ENCODE data around the gene TMEM178A.
"Not testable (repeated sequence)": the region's sequence is repeated elsewhere in the genome, so short reads cannot be mapped to it uniquely, and the experiment has no call there.

TMEM178A gene
- total RNA-seq = 0 to 0.23 (median 0) reads per million in 4 donors

- no peak for DNase-seq
These were observed at the start of gene TMEM178A for GRCh38 chr2:39665811-39666490. TMEM178A (plus strand) TSS chr2:39665917; CDS start chr2:39665975, 58 bp downstream.

GRCh38 chr2:39618236-39618635 is 47.5 kb upstream of the TMEM178A start:
- no peak for DNase-seq

DNA sequence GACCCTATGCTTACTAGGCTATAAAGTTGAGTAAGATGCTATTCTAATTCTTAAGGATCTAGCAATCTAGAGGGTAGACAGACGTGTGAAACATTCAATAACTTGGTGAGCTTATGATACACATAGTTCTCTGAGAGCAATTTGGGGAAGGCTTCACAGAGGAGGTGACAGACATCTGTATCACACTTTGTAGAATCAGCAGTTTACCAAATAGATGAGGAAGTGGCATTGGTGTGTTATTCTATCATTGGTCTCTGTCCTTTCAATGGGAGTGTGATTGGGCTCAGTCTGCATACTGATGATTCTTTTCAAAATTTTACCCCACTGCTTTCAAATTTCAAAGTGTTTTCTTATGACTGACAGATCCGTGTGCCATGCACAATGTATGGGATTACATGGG is 47.0 kb upstream of the TMEM178A start:
- no peak for DNase-seq

DNA sequence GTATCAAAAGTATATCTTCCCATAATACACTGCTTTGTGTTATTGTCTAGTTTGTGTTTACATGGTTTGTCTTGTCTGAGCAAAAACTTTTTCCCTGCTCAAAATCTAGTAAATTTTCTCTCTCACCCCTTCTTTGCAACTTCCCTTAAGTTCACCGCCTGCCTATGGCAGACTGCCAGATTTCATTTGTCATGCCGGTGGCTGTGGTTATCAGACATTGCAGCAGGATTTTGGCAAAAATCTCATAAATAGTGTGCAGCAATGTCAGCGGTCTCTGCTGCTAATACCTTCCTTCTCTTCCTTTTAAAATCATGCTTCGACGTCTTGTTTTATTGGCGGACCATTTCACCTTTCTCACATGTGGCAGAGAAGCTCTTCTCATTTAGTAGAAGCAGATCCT is 45.6 kb upstream of the TMEM178A start:
- no peak for DNase-seq

DNA sequence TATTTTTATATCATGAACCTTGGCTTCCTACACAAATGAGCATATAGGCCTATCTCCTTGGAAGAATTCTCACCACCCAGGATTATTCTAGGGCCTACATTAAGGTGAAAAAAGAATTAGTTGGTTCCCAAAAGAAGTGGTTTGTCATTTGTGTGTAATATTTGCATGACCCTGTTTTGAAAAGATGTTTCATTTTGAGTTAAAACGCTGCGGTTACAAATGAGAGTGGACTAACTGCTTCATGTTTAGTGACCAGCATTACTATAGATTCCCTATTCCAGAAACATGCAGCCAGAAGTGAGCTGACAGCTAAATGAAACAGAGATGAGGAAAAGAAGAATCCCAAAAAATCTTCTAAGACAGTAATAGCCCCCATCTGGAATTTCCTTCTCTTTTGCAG is 44.1 kb upstream of the TMEM178A start:
- no peak for DNase-seq

- DNase-seq = no peak
These were observed 42.9 kb upstream of the TMEM178A start for GRCh38 chr2:39622860-39623259.

- DNase-seq = no peak
These were observed 41.8 kb upstream of the TMEM178A start for GRCh38 chr2:39623917-39624316.

DNA sequence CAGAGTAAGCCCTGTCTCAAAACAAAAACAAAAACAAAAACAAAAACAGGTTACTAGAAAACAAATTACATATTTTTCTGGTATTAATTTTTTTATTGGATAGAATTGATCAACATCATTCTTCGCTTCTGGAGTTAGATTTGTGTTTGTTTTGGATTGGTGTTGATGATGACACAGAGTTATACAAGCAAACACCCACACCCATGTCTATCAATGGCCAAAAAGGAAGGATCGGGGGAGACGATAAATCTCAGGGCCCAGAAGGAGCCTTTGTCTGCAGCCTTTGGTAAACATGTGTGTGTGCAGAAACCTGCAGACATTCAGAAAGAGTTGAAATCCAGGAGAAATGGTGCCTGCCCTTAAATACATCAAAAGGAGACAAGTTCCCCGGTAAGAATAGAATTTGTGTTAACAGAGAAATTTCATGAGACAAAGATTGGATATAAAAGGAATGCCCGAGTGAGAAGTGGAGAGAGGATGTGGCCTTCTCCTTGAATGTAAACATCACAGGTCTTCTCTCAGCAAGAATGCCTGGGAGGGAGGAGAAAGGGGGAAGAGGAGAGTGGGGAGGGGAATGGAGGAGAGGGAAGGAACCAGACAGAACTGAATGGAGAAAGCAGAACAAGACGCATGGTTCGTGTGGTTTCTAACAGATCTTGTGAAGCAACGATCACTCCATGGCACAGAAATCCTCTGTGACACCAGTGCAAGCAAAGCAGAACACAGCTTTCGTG is 40.4 kb upstream of the TMEM178A start:
- DNase-seq = no peak

GRCh38 chr2:39625927-39626270 is 39.8 kb upstream of the TMEM178A start:
- DNase-seq = no peak

DNA sequence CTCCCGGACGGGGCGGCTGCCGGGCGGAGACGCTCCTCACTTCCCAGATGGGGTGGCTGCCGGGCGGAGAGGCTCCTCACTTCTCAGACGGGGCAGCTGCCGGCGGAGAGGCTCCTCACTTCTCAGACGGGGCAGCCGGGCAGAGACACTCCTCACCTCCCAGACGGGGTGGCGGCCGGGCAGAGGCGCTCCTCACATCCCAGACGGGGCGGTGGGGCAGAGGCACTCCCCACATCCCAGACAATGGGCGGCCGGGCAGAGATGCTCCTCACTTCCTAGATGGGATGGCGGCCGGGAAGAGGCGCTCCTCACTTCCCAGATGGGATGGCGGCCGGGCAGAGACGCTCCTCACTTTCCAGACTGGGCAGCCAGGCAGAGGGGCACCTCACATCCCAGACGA is 37.4 kb upstream of the TMEM178A start:
- DNase-seq = not testable (repeated sequence)

GRCh38 chr2:39629646-39630045 is 36.1 kb upstream of the TMEM178A start:
- no peak for DNase-seq

GRCh38 chr2:39631256-39631655 is 34.5 kb upstream of the TMEM178A start:
- no peak for DNase-seq

DNA sequence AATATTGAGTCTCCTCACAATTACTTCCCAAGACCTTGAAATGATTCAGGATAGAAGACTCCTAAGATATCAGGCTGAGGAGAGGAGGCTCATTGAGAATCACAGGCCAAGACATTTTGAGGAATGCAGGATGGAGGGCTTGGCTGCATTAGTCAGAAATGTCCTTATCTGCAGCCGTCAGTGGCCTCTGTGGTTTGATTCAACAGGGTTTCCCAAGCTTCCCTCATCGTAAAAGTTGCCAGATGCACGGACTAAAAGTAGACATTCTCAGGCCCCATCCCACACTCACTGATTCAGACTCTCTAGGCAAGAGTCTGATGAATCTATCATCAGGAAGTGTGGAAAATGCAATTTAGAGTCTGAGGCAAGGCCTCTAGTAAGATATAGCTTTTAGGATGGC is 34.0 kb upstream of the TMEM178A start:
- DNase-seq = no peak

DNA sequence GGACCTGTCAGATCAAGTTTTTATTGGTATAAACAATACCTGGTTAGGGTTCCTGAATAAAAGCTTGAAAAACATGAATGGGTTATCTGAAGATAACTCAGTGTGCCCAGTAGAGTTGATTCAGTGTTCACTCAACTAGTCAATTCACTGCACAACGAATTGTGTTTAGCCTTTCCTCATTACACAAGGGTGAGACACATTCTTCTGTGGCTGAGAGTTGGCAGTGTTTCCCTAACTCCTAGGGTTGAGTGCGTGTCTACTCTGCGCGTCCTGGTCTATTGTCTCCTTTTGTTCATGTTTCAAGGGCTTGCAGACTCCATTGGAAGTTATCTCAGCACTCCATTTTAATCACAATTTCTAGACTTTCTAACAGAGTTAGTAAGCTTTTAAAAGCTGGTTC is 32.8 kb upstream of the TMEM178A start:
- DNase-seq = no peak

GRCh38 chr2:39636306-39636705 is 29.4 kb upstream of the TMEM178A start:
- DNase-seq = no peak

DNA sequence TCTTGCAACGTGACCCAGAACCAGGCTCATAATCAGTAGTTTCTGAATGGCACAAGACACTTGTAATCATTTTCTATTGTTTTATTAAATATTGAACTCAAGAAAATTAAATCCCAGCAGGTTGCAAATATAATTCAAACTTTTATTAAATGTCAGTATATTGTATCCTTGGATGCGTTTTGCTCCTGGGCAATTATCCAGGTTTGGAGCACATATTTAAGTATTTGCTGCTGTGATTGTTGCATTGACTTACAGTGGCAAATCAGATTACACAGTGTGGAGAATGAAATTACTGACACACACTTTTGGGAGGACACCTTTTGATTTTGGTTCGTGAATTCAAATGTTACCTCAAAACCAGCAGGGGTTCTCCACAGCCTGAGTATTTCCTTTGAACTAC is 27.1 kb upstream of the TMEM178A start:
- no peak for DNase-seq

GRCh38 chr2:39640107-39640506 is 25.6 kb upstream of the TMEM178A start:
- DNase-seq = no peak

GRCh38 chr2:39640681-39641080 is 25.0 kb upstream of the TMEM178A start:
- no peak for DNase-seq

GRCh38 chr2:39641635-39642034 is 24.1 kb upstream of the TMEM178A start:
- DNase-seq = no peak

GRCh38 chr2:39642051-39642718 is 23.5 kb upstream of the TMEM178A start:
- DNase-seq = no peak

DNA sequence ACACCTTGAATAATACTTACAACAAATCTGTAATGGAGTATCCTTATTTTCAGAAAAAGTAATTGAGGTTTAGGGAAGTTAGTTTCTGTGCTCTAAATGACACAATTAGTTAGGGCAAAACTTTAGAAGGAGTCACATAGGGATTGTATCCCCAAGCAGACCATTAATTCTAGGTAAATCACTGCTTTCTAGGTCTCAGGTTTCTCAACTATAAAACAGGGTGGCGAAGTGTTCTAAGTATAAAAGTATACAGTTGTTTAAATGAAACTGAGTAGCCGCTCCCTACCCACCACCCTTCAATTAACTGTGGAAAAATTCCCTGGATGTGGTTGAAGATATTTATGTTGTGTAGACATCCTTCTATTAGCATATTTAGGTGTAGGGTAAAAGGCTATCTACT is 19.9 kb upstream of the TMEM178A start:
- DNase-seq = no peak

DNA sequence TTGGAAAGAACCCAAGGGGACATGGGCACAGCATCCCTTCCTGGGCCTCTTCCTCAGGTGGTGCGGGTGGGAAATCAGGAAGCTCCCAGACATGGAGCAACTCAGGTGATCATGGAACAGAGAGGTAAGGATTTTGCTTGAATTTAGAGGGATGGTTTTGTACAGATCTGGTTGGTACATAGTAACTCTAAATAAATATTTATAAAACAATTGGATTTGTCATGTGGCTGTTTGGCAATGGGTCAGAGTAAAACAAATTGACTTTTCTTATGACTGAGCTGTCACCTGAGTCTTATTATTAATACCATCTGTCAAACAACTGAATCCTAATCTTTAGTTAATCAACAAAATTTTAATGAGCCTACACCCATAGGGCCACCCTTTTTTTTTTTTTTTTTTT is 19.4 kb upstream of the TMEM178A start:
- DNase-seq = no peak

DNA sequence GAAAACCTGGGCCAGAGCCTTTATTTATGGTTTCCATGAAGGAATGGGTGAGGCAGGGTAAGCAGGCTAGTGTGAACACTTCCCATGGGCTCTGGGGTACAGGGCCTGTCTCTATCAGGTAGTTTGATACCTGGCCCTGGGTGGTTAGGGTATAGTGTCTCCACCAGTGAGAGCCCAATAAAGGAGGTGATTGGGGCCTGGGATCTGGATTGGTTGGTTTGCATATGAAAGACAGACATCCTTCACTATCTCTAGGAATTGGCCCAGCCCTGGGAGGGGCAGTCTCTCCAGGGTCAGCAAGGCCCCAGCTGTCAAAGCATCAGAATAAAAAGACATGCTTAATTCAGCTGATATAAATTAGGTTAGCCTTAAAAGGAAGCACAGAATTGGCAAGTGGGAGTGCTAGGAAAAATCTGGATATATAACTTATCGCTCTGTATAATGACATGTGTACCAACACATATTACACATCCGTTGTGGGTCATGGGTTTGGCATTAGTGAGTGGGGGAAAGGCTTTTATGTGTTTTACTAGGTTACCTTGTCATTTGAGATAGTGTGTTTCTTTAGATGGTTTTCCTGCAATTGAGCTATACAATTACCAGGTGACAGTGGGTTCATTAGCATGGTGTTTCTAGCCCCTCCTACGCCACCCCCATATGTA is 18.5 kb upstream of the TMEM178A start:
- DNase-seq = no peak

DNA sequence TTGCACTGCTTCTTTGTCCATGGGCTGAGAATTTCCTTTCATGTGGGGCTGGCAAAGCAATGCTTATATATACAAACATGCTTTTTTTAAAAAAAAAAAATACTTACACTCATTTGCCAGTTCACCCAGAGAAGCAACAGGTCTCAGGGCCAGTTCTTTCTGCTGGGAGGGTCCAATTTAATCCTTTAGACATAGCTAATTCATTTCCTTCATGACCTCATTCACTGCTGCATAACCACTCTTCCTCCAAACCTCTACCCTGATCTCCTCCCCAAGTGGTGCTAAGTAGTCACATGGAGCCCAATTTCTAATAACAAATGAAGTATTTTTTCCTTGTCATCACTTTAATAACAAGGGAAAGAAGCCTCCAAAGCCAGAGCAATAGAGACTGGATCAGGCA is 17.1 kb upstream of the TMEM178A start:
- DNase-seq = no peak
